Naive thymus-derived CD8-positive, alpha-beta T cell (primary cell): Measurements from ENCODE around the gene OR10H1. TPM values are rescaled to one million over a fixed set of nuclear protein-coding genes. Genes with fewer than 3 reads are reported as not detected.

Source experiments
- polyA plus RNA-seq, 3 donors: library from polyadenylated mRNA; unstranded; fragments of 300-500 nt; fragmentation: Illumina TruSeq; gene quantifications; one replicate each; pipeline ENCODE4 v1.2.3, GENCODE V29; 2021
- total RNA-seq, 8 experiments: library from RNA in 2 of 8; stranded (reverse) in 2 of 8; gene quantifications; one replicate each; pipeline ENCODE4 v1.2.3 and lab custom pipeline; 2021 to 2026

The OR10H1 gene
- total and polyA plus RNA-seq, 5 experiments from 2014 or later: not detected

Other genes starting within 250 kb of the OR10H1 start
- gene CYP4F8, start 200.4 kb downstream of the OR10H1 start, total RNA-seq: not detected
- not detected for gene CYP4F8, start 200.4 kb downstream of the OR10H1 start, polyA plus RNA-seq
- not detected for gene CYP4F3, start 174.8 kb downstream of the OR10H1 start, total RNA-seq
- not detected for gene CYP4F3, start 174.8 kb downstream of the OR10H1 start, polyA plus RNA-seq
- gene CYP4F12, start 142.6 kb downstream of the OR10H1 start, total RNA-seq: 1 to 10 TPM; 1.8 to 1.9 TPM
- not detected for gene CYP4F12, start 142.6 kb downstream of the OR10H1 start, polyA plus RNA-seq
- not detected for gene OR10H2, start 87.6 kb downstream of the OR10H1 start, total RNA-seq
- not detected for gene OR10H2, start 87.6 kb downstream of the OR10H1 start, polyA plus RNA-seq
- not detected for gene OR10H3, start 77.7 kb downstream of the OR10H1 start, total RNA-seq
- gene OR10H3, start 77.7 kb downstream of the OR10H1 start, polyA plus RNA-seq: not detected
- gene OR10H5, start 28.0 kb downstream of the OR10H1 start, total RNA-seq: not detected
- gene OR10H5, start 28.0 kb downstream of the OR10H1 start, polyA plus RNA-seq: not detected
- not detected for gene CYP4F2, start 82.4 kb upstream of the OR10H1 start, total RNA-seq
- gene CYP4F2, start 82.4 kb upstream of the OR10H1 start, polyA plus RNA-seq: not detected
- gene CYP4F11, start 118.9 kb upstream of the OR10H1 start, total RNA-seq: not detected
- gene CYP4F11, start 118.9 kb upstream of the OR10H1 start, polyA plus RNA-seq: not detected
- gene OR10H4, start 133.3 kb upstream of the OR10H1 start, total RNA-seq: not detected
- gene OR10H4, start 133.3 kb upstream of the OR10H1 start, polyA plus RNA-seq: not detected